H1 (cell line): Measurements from ENCODE around the gene SAMD15. TPM values are rescaled to one million over a fixed set of nuclear protein-coding genes. Genes with fewer than 3 reads are reported as not detected.

Experiments
- CTCF ChIA-PET: fragments of 300-600 bp; sonication (Branson Sonifier 250); formaldehyde crosslinking; loops from one replicate; lab custom pipeline; 2021; ENCODE audit not compliant: partially characterized antibody; lab: Charles Lee
- POLR2A ChIA-PET: fragments of 300-600 bp; sonication (Branson Sonifier 250); formaldehyde crosslinking; loops from one replicate; lab custom pipeline; 2021; ENCODE audit warnings: inconsistent platforms; ENCODE audit not compliant: partially characterized antibody; lab: Charles Lee
- DNase-seq, 2 experiments: peaks; one replicate each; pipeline versions ENCODE4 v3.0.0 to v3.0.0-alpha.2; 2010 to 2022; ENCODE audit warnings: low spot score in 2 of 2, low read depth in 1 of 2, mixed read lengths in 1 of 2
- FAIRE-seq: peaks from 2 replicates; lab custom pipeline; 2011; peaks lifted over from hg19 to GRCh38; lab: Jason Lieb, UNC
- H2AFZ ChIP-seq: 2 replicates; pipeline ENCODE4 v1.8.1; 2012; ENCODE audit warnings: low read length, inconsistent platforms
- H2AK5ac ChIP-seq: 2 replicates; pipeline ENCODE4 v1.6.1; 2013; ENCODE audit warnings: low read depth, low read length
- H2BK120ac ChIP-seq: replicated peaks from 2 replicates; pipeline ENCODE3; 2013; ENCODE audit warnings: low read depth, low read length, inconsistent platforms
- H2BK12ac ChIP-seq: 2 replicates; pipeline ENCODE4 v1.6.1; 2013; ENCODE audit warnings: low read depth, low read length
- H2BK15ac ChIP-seq: 2 replicates; pipeline ENCODE4 v1.6.1; 2013; ENCODE audit warnings: low read length
- H2BK20ac ChIP-seq: 2 replicates; pipeline ENCODE4 v1.6.1; 2013; ENCODE audit warnings: low read length
- H2BK5ac ChIP-seq: 2 replicates; pipeline ENCODE4 v1.6.1; 2013; ENCODE audit warnings: low read depth, low read length
- H3K14ac ChIP-seq: 2 replicates; pipeline ENCODE4 v1.6.1; 2013; ENCODE audit warnings: inconsistent platforms; ENCODE audit not compliant: insufficient read length
- H3K18ac ChIP-seq: 2 replicates; pipeline ENCODE4 v1.6.1; 2013; ENCODE audit warnings: low read length; ENCODE audit errors: extremely low read depth
- H3K23ac ChIP-seq: 2 replicates; pipeline ENCODE4 v1.6.1; 2013; ENCODE audit warnings: inconsistent platforms; ENCODE audit not compliant: insufficient read length
- H3K23me2 ChIP-seq: 2 replicates; pipeline ENCODE4 v1.6.1; 2013; ENCODE audit warnings: low read depth, low read length
- H3K27ac ChIP-seq: 2 replicates; pipeline ENCODE4 v1.6.1; 2011; ENCODE audit warnings: low read depth, low read length, inconsistent platforms
- H3K27me3 ChIP-seq, 4 experiments: replicated peaks in 1 of 4; 1 replicate in 1 of 4; 2 replicates in 3 of 4; pipeline versions ENCODE4 v1.6.1 to v1.8.1; 2011 to 2013; ENCODE audit warnings: low read length in 3 of 4, mild to moderate bottlenecking in 3 of 4, inconsistent platforms in 2 of 4, mixed read lengths in 2 of 4, moderate library complexity in 1 of 4; ENCODE audit not compliant: control insufficient read depth in 3 of 4, insufficient read depth in 3 of 4; ENCODE audit errors: extremely low read depth in 1 of 4
- H3K36me3 ChIP-seq, 4 experiments: 2 replicates each; pipeline versions ENCODE4 v1.6.1 to v1.8.1; 2011 to 2013; ENCODE audit warnings: mild to moderate bottlenecking in 4 of 4, low read length in 3 of 4, moderate library complexity in 2 of 4, control low read depth in 1 of 4, inconsistent platforms in 1 of 4; ENCODE audit not compliant: insufficient read depth in 4 of 4, control insufficient read depth in 2 of 4
- H3K4ac ChIP-seq: replicated peaks from 2 replicates; pipeline ENCODE3; 2013; ENCODE audit warnings: low read length, low read depth, mixed read lengths, inconsistent platforms; ENCODE audit not compliant: insufficient read length
- H3K4me1 ChIP-seq, 4 experiments: replicated peaks in 1 of 4; 1 replicate in 1 of 4; 2 replicates in 3 of 4; pipeline versions ENCODE4 v1.6.1 to v1.8.1; 2011 to 2013; ENCODE audit warnings: low read length in 3 of 4, inconsistent platforms in 2 of 4, mixed read lengths in 1 of 4; ENCODE audit not compliant: insufficient read depth in 4 of 4, control insufficient read depth in 3 of 4
- H3K4me2 ChIP-seq, 2 experiments: 2 replicates each; pipeline versions ENCODE4 v1.6.1 to v1.8.1; 2011 to 2013; ENCODE audit warnings: low read depth in 2 of 2, low read length in 2 of 2, control low read depth in 1 of 2, inconsistent platforms in 1 of 2, mild to moderate bottlenecking in 1 of 2; ENCODE audit not compliant: insufficient read depth in 1 of 2
- H3K4me3 ChIP-seq, 4 experiments: fragments of 200-600, 300-600 bp in 1 of 4; sonication (generic), shearing (Covaris generic), sonication (Bioruptor Twin) in 1 of 4; 2 replicates each; pipeline versions ENCODE4 v1.5.1 to v1.8.1; 2011 to 2016; ENCODE audit warnings: low read length in 4 of 4, low read depth in 3 of 4, control low read depth in 2 of 4, inconsistent platforms in 2 of 4, mild to moderate bottlenecking in 2 of 4, mixed read lengths in 1 of 4, moderate library complexity in 1 of 4; ENCODE audit not compliant: insufficient read depth in 2 of 4; ENCODE audit errors: extremely low read depth in 1 of 4
- H3K56ac ChIP-seq: replicated peaks from 2 replicates; pipeline ENCODE3; 2013; ENCODE audit warnings: low read depth, mild to moderate bottlenecking, mixed read lengths, low read length, inconsistent platforms; ENCODE audit not compliant: insufficient read length
- H3K79me1 ChIP-seq: 2 replicates; pipeline ENCODE4 v1.6.1; 2013; ENCODE audit warnings: low read depth, low read length, control low read depth
- H3K79me2 ChIP-seq, 2 experiments: 2 replicates each; pipeline versions ENCODE4 v1.6.1 to v1.8.1; 2012 to 2013; ENCODE audit warnings: low read length in 2 of 2, mild to moderate bottlenecking in 2 of 2, inconsistent platforms in 1 of 2; ENCODE audit not compliant: insufficient read depth in 2 of 2, control insufficient read depth in 1 of 2
- H3K9ac ChIP-seq, 4 experiments: replicated peaks in 1 of 4; 1 replicate in 1 of 4; 2 replicates in 3 of 4; pipeline versions ENCODE4 v1.6.1 to v1.8.1; 2011 to 2013; ENCODE audit warnings: low read depth in 3 of 4, low read length in 3 of 4, control low read depth in 2 of 4, mild to moderate bottlenecking in 2 of 4, moderate library complexity in 2 of 4, inconsistent platforms in 1 of 4; ENCODE audit errors: extremely low read depth in 1 of 4
- H3K9me3 ChIP-seq, 2 experiments: 2 replicates each; pipeline versions ENCODE4 v1.6.1 to v1.8.1; 2012 to 2013; ENCODE audit warnings: mild to moderate bottlenecking in 2 of 2, moderate library complexity in 2 of 2, control low read depth in 1 of 2, inconsistent platforms in 1 of 2, low read depth in 1 of 2, low read length in 1 of 2, mixed read lengths in 1 of 2; ENCODE audit not compliant: insufficient read depth in 2 of 2
- H4K20me1 ChIP-seq, 2 experiments: replicated peaks in 1 of 2; 2 replicates each; pipeline versions ENCODE3 to v1.8.1; 2011 to 2013; ENCODE audit warnings: inconsistent platforms in 2 of 2, low read length in 2 of 2, mild to moderate bottlenecking in 1 of 2; ENCODE audit not compliant: insufficient read depth in 2 of 2, control insufficient read depth in 1 of 2
- H4K5ac ChIP-seq: 2 replicates; pipeline ENCODE4 v1.6.1; 2013; ENCODE audit warnings: low read length, low read depth, mixed read lengths, inconsistent platforms; ENCODE audit not compliant: insufficient read length
- H4K8ac ChIP-seq: 2 replicates; pipeline ENCODE4 v1.8.0; 2013; ENCODE audit warnings: mild to moderate bottlenecking, moderate library complexity, low read length, inconsistent platforms; ENCODE audit not compliant: insufficient read depth; ENCODE audit errors: extremely low read depth
- H4K91ac ChIP-seq: replicated peaks from 2 replicates; pipeline ENCODE3; 2013; ENCODE audit warnings: low read length, mixed read lengths, inconsistent platforms; ENCODE audit not compliant: insufficient read length
- ASH2L ChIP-seq: fragments of 200-600, 300-600 bp; sonication (generic); IDR thresholded peaks from one replicate; pipeline ENCODE4 v1.7.1; 2017; ENCODE audit warnings: low read length
- EZH2 ChIP-seq: fragments of 200-600 bp; sonication (generic); IDR thresholded peaks from 2 replicates; pipeline ENCODE4 v1.7.1; 2012; ENCODE audit warnings: low read depth, mild to moderate bottlenecking, moderate library complexity, low read length, inconsistent platforms; ENCODE audit not compliant: severe bottlenecking
- FOSL1 ChIP-seq: IDR thresholded peaks from 2 replicates; pipeline ENCODE4 v1.6.1; 2011; ENCODE audit warnings: mild to moderate bottlenecking, low read depth, low read length, moderate library complexity; ENCODE audit not compliant: insufficient read depth
- GABPA ChIP-seq: IDR thresholded peaks from 2 replicates; pipeline ENCODE4 v1.6.1; 2011; ENCODE audit warnings: mild to moderate bottlenecking, low read length, moderate library complexity, borderline replicate concordance; ENCODE audit not compliant: insufficient read depth
- JUN ChIP-seq: IDR thresholded peaks from 2 replicates; pipeline ENCODE4 v1.6.1; 2011; ENCODE audit warnings: low read depth, mild to moderate bottlenecking, improper control_type of control experiment, low read length
- MAFK ChIP-seq: IDR thresholded peaks from 2 replicates; pipeline ENCODE4 v1.6.1; 2012; ENCODE audit warnings: low read depth, mild to moderate bottlenecking, improper control_type of control experiment, low read length
- NANOG ChIP-seq: IDR thresholded peaks from 2 replicates; pipeline ENCODE4 v1.6.1; 2011; ENCODE audit warnings: low read length, low read depth, mild to moderate bottlenecking, inconsistent platforms; ENCODE audit not compliant: insufficient read depth, poor library complexity, severe bottlenecking
- RNF2 ChIP-seq: fragments of 200-900, 300-1000 bp; sonication (generic); IDR thresholded peaks from 2 replicates; pipeline ENCODE4 v1.7.1; 2016; ENCODE audit warnings: borderline replicate concordance, low read depth, mild to moderate bottlenecking, antibody characterized with exemption, low read length; ENCODE audit not compliant: poor library complexity, severe bottlenecking; ENCODE audit errors: missing control alignments
- RXRA ChIP-seq: IDR thresholded peaks from 2 replicates; pipeline ENCODE4 v1.6.1; 2011; ENCODE audit warnings: low read depth, mild to moderate bottlenecking, low read length, moderate library complexity; ENCODE audit not compliant: insufficient read depth
- SIRT6 ChIP-seq: IDR thresholded peaks from one replicate; pipeline ENCODE4 v1.7.1; 2012; ENCODE audit warnings: low read length, inconsistent platforms
- SP4 ChIP-seq: IDR thresholded peaks from 2 replicates; pipeline ENCODE4 v1.6.1; 2012; ENCODE audit warnings: low read length, inconsistent platforms
- SRF ChIP-seq: IDR thresholded peaks from 2 replicates; pipeline ENCODE4 v1.6.1; 2011; ENCODE audit warnings: mild to moderate bottlenecking, low read depth, low read length, moderate library complexity
- USF2 ChIP-seq: IDR thresholded peaks from 2 replicates; pipeline ENCODE4 v1.6.1; 2011; ENCODE audit warnings: low read length, improper control_type of control experiment
- WGBS, 2 experiments: shearing (Covaris generic) in 1 of 2; methylation state at CpG; one replicate each; pipeline versions ENCODE4 v1.1.6 to v1.1.7; 2013 to 2015; ENCODE audit warnings: low lambda C conversion rate in 2 of 2, mixed read lengths in 2 of 2, inconsistent platforms in 1 of 2, low coverage in 1 of 2, missing lambda C conversion rate in 1 of 2; ENCODE audit not compliant: insufficient replicate concordance in 2 of 2, insufficient coverage in 1 of 2, insufficient read length in 1 of 2; ENCODE audit errors: extremely low coverage in 1 of 2, missing lambda C conversion rate in 1 of 2; 5-methylcytosine and 5-hydroxymethylcytosine counted together
- polyA plus RNA-seq, 7 experiments: library from polyadenylated mRNA; depleted of rRNA in 3 of 7; stranded (reverse) in 5 of 7; unstranded in 2 of 7; fragments of >200 nt in 5 of 7; fragments of 200-250 nt in 2 of 7; gene quantifications; 1 replicate in 5 of 7; 2 replicates in 1 of 7; 4 replicates in 1 of 7; pipeline versions ENCODE4 v1.2.1 to v1.2.3, GENCODE V29; 2011 to 2013; ENCODE audit warnings: missing spikeins in 2 of 7, mixed read lengths in 2 of 7
- total RNA-seq: library from RNA; stranded (reverse); fragmentation: NEBNext Ultra II Directional; extraction: Animal tissue kit (Norgen Biotek cat#: 25700); gene quantifications from 2 replicates; pipeline ENCODE4 v1.2.1, GENCODE V29; 2021

Gene SAMD15
- total and polyA plus RNA-seq, 2 of the 8 experiments (the other 6 are each of a cell fraction or from before 2014, with no cell fraction given): 0.17 to 1.0 TPM

GRCh38 chr14:77406718-77407117 lies 29.5 kb downstream of the SAMD15 start:
- ChIA-PET POLR2A (interaction anchor here (0.7 to 1.1 kb wide), 2 partner anchors 51 to 71 kb away, joined by 3 read pairs; partner anchors contain the start of gene VIPAS39), CTCF (interaction anchor here (0.7 to 2.4 kb wide), 6 partner anchors 14 to 939 kb away, joined by 3 to 9 read pairs (median 4); no protein-coding TSS in a partner anchor)
- Histone ChIP-seq H3K9ac (no peak overlapping the region), H2BK15ac (no peak overlapping the region), H3K18ac (no peak overlapping the region), H3K27ac (no peak overlapping the region), H4K20me1 (no peaks in the 10 kb centered on the region), H3K36me3 (no peaks in the 10 kb centered on the region), H4K8ac (no peak overlapping the region), H2BK12ac (no peak overlapping the region), H2AK5ac (no peak overlapping the region), H3K27me3 (no peaks in the 10 kb centered on the region), H2BK5ac (no peak overlapping the region), H4K5ac (no peak overlapping the region), H2BK20ac (no peak overlapping the region), H2BK120ac (no peak overlapping the region), H3K14ac (no peak overlapping the region), H3K23me2 (no peaks in the 10 kb centered on the region), H2AFZ (no peak overlapping the region), H3K4me1 (no peaks in the 10 kb centered on the region), H3K4me3 (no peak overlapping the region), H3K23ac (no peak overlapping the region), H3K56ac (no peak overlapping the region), H3K9me3 (no peaks in the 10 kb centered on the region), H3K4ac (no peak overlapping the region), H3K79me2 (no peaks in the 10 kb centered on the region), H4K91ac (no peak overlapping the region), H3K79me1 (no peaks in the 10 kb centered on the region), H3K4me2 (no peak overlapping the region)
- FAIRE-seq (no peak), DNase-seq (no peak)
- WGBS, 2 experiments: 81% methylated on average over 6 of the region's 6 CpGs; no CpG with 5 or more reads in 1 of the 2 experiments
- no peak for TF ChIP-seq GABPA
- TF ChIP-seq ASH2L: no peak
- no peak for TF ChIP-seq NANOG
- no peak for TF ChIP-seq USF2
- no peak for TF ChIP-seq SP4
- no peak for TF ChIP-seq MAFK
- no peak for TF ChIP-seq SRF
- TF ChIP-seq JUN: no peak
- TF ChIP-seq SIRT6: no peak
- no peak for TF ChIP-seq FOSL1
- TF ChIP-seq EZH2: no peak
- no peak for TF ChIP-seq RNF2
- TF ChIP-seq RXRA: no peak
